ENCODE data around the gene CNPY1.

GRCh38 chr7:155455132-155455693 is 91.1 kb downstream of the CNPY1 start:
- TF ChIP-seq RFX5 (IDR thresholded peaks at IDR 0.05; ENCODE audit: low read length), result no peak
- TF ChIP-seq CTCF (IDR thresholded peaks at IDR 0.05), result no peak
- no peak for TF ChIP-seq EP300 (IDR thresholded peaks at IDR 0.05; ENCODE audit: borderline replicate concordance in 1 of 2, low read depth in 1 of 2, low read length in 1 of 2)
- no peak for TF ChIP-seq SMC3 (IDR thresholded peaks at IDR 0.05; ENCODE audit: low read depth, low read length)
- TF ChIP-seq USF2 (IDR thresholded peaks at IDR 0.05; ENCODE audit: borderline replicate concordance, low read depth, low read length), result no peak
- no peak for TF ChIP-seq MXI1 (IDR thresholded peaks at IDR 0.05; ENCODE audit: low read depth, low read length)
- TF ChIP-seq RAD21 (IDR thresholded peaks at IDR 0.05; ENCODE audit: low read length), result no peak
- no peak for TF ChIP-seq TCF12 (IDR thresholded peaks at IDR 0.05)
- TF ChIP-seq GABPA (IDR thresholded peaks at IDR 0.05; ENCODE audit: low read depth), result no peak

All from SK-N-SH (cell line).